ENCODE data around the gene NHLRC1. TPM values are rescaled to one million over a fixed set of nuclear protein-coding genes. Genes with fewer than 3 reads are reported as not detected.

NHLRC1 gene
- total and polyA plus RNA-seq, 2 of the 13 experiments (the other 11 are each of a cell fraction or from before 2014, with no cell fraction given) = 0.04 to 0.11 TPM

GRCh38 chr6:18122128-18123093 lies at the start of gene NHLRC1 (continued):
- peak; percentile 82; the same call in 1 of the 2 replicates for TF ChIP-seq TRAFD1 (CRISPR knock-in tag; IDR thresholded peaks at IDR 0.05; ENCODE audit: borderline replicate concordance)
- peak; percentile 97 for TF ChIP-seq CBFB (CRISPR knock-in tag; IDR thresholded peaks at IDR 0.05)
- no peak for TF ChIP-seq CEBPZ (IDR thresholded peaks at IDR 0.05; ENCODE audit: low read length)
- TF ChIP-seq ZNF260 (CRISPR knock-in tag; IDR thresholded peaks at IDR 0.05; ENCODE audit: borderline replicate concordance, low read depth) = no peak
- peak; percentile 85; the same call in 1 of the 2 replicates for TF ChIP-seq ZNF83 (CRISPR knock-in tag; IDR thresholded peaks at IDR 0.05; ENCODE audit: borderline replicate concordance)
- TF ChIP-seq ZNF510 (CRISPR knock-in tag; IDR thresholded peaks at IDR 0.05; ENCODE audit: low read depth) = peak; percentile 93; the same call in 1 of the 2 replicates
- peak; percentile 88; the same call in 1 of the 2 replicates for TF ChIP-seq SP4 (CRISPR knock-in tag; IDR thresholded peaks at IDR 0.05)
- peak; percentile 96 for TF ChIP-seq MYPOP (CRISPR knock-in tag; IDR thresholded peaks at IDR 0.05)
- peak; percentile 94; the same call in 1 of the 2 replicates for TF ChIP-seq ZNF318 (CRISPR knock-in tag; IDR thresholded peaks at IDR 0.05)
- peak; percentile 96 for TF ChIP-seq ZNF251 (CRISPR knock-in tag; IDR thresholded peaks at IDR 0.05)
- no peak for TF ChIP-seq PRPF4 (IDR thresholded peaks at IDR 0.05; ENCODE audit: low read depth, low read length, poor library complexity, severe bottlenecking)
- TF ChIP-seq SPEN (CRISPR knock-in tag; IDR thresholded peaks at IDR 0.05; ENCODE audit: low read depth) = peak; percentile 97
